ENCODE data around the gene TBCB.

TBCB gene

GRCh38 chr19:36136964-36137686, 21.9 kb downstream of the TBCB start:
- DNase-seq (ENCODE audit: low read depth), result no peak

GRCh38 chr19:36139120-36139472, 23.8 kb downstream of the TBCB start:
- no peak for DNase-seq (ENCODE audit: low read depth)

GRCh38 chr19:36139473-36140303, 24.4 kb downstream of the TBCB start, which contains the start of gene CAPNS1:
Gene CAPNS1, plus strand, starts transcription at chr19:36140066. Its CDS starts 946 bp downstream, at chr19:36141012.
- peak; percentile 87 for DNase-seq (ENCODE audit: low read depth)

GRCh38 chr19:36140304-36141038, 25.2 kb downstream of the TBCB start:
- DNase-seq (ENCODE audit: low read depth), result peak; percentile 8

GRCh38 chr19:36141039-36141927, 26.0 kb downstream of the TBCB start:
- DNase-seq (ENCODE audit: low read depth), result peak; percentile 83

GRCh38 chr19:36142046-36142445, 26.8 kb downstream of the TBCB start:
- DNase-seq (ENCODE audit: low read depth), result no peak

GRCh38 chr19:36142496-36142895, 27.2 kb downstream of the TBCB start:
- DNase-seq (ENCODE audit: low read depth), result no peak

- no peak for DNase-seq (ENCODE audit: low read depth)
Observed at GRCh38 chr19:36144624-36145023, 29.4 kb downstream of the TBCB start.

GRCh38 chr19:36149673-36150406, 34.6 kb downstream of the TBCB start:
- DNase-seq (ENCODE audit: low read depth), result no peak

GRCh38 chr19:36150586-36150985, 35.3 kb downstream of the TBCB start:
- no peak for DNase-seq (ENCODE audit: low read depth)

- no peak for DNase-seq (ENCODE audit: low read depth)
Observed at GRCh38 chr19:36151144-36152018, 36.1 kb downstream of the TBCB start.

GRCh38 chr19:36152019-36152351, 36.7 kb downstream of the TBCB start:
- DNase-seq (ENCODE audit: low read depth), result no peak

GRCh38 chr19:36152352-36153091, 37.3 kb downstream of the TBCB start, which contains the start of gene COX7A1:
Gene COX7A1, minus strand, starts transcription at chr19:36152447. Its CDS starts 40 bp downstream, at chr19:36152407.
- DNase-seq (ENCODE audit: low read depth), result no peak

- no peak for DNase-seq (ENCODE audit: low read depth)
Observed at GRCh38 chr19:36153126-36153525, 37.9 kb downstream of the TBCB start.

GRCh38 chr19:36160821-36161596, 45.7 kb downstream of the TBCB start:
- DNase-seq (ENCODE audit: low read depth), result no peak

- no peak for DNase-seq (ENCODE audit: low read depth)
Observed at GRCh38 chr19:36163813-36164212, 48.5 kb downstream of the TBCB start.

GRCh38 chr19:36169084-36169760, 54.0 kb downstream of the TBCB start:
- DNase-seq (ENCODE audit: low read depth), result no peak

- no peak for DNase-seq (ENCODE audit: low read depth)
Observed at GRCh38 chr19:36172852-36173251, 57.6 kb downstream of the TBCB start.
